Measurements from ENCODE around the gene UNC45A.

GRCh38 chr15:90906181-90906849 lies 28.8 kb upstream of the UNC45A start:
- TF ChIP-seq POLR2A (IDR thresholded peaks at IDR 0.05) = no peak
- TF ChIP-seq, protein P1, sequence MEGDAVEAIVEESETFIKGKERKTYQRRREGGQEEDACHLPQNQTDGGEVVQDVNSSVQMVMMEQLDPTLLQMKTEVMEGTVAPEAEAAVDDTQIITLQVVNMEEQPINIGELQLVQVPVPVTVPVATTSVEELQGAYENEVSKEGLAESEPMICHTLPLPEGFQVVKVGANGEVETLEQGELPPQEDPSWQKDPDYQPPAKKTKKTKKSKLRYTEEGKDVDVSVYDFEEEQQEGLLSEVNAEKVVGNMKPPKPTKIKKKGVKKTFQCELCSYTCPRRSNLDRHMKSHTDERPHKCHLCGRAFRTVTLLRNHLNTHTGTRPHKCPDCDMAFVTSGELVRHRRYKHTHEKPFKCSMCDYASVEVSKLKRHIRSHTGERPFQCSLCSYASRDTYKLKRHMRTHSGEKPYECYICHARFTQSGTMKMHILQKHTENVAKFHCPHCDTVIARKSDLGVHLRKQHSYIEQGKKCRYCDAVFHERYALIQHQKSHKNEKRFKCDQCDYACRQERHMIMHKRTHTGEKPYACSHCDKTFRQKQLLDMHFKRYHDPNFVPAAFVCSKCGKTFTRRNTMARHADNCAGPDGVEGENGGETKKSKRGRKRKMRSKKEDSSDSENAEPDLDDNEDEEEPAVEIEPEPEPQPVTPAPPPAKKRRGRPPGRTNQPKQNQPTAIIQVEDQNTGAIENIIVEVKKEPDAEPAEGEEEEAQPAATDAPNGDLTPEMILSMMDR (IDR thresholded peaks at IDR 0.05) = no peak
- no peak for TF ChIP-seq POLR2AphosphoS5 (IDR thresholded peaks at IDR 0.05)

All from prostate gland (tissue), 2 donors.